Motor neuron (in vitro differentiated cells): ENCODE data around the gene PFN3. TPM values are rescaled to one million over a fixed set of nuclear protein-coding genes. Genes with fewer than 3 reads are reported as not detected.

Source experiments
- ATAC-seq, 8 experiments: fragments of 200-7000 bp; cut with Tn5 transposase; replicated peaks in 6 of 8; 2 replicates each; pipeline ENCODE4 v1.8.0; 2021; ENCODE audit warnings: mild to moderate bottlenecking in 8 of 8, moderate library complexity in 8 of 8
- H3K27ac ChIP-seq, 2 donors: fragments of 250-450 bp; sonication (Bioruptor Pico); 2 replicates each; pipeline ENCODE4 v1.9.0; 2021; ENCODE audit warnings: antibody characterized with exemption in 2 of 2, mild to moderate bottlenecking in 2 of 2, moderate library complexity in 1 of 2
- H3K4me1 ChIP-seq, 2 donors: fragments of 250-450 bp; sonication (Bioruptor Pico); replicated peaks in 1 of 2; 2 replicates each; pipeline ENCODE4 v1.6.1; 2021; ENCODE audit warnings: antibody characterized with exemption in 2 of 2, mild to moderate bottlenecking in 2 of 2, moderate library complexity in 1 of 2
- H3K4me3 ChIP-seq, 5 donors: fragments of 250-450 bp; sonication (Bioruptor Pico); 2 replicates each; pipeline ENCODE4 v1.9.0; 2021; ENCODE audit warnings: antibody characterized with exemption in 5 of 5, mild to moderate bottlenecking in 5 of 5, moderate library complexity in 4 of 5
- WGBS, 10 experiments: fragments of 450-650 bp; shearing (Covaris generic); methylation state at CpG; one replicate each; pipeline ENCODE4 v1.0.0; 2022; 5-methylcytosine and 5-hydroxymethylcytosine counted together
- in situ Hi-C, 9 experiments: fragments of 400-800 bp; cut with MboI; loops; one replicate each; pipeline ENCODE4 v1.15.0; 2021; ENCODE audit warnings: low sequenced_read_pairs in 9 of 9, low pct_unique_long_range_greater_than_20kb in 2 of 9; ENCODE audit not compliant: unreplicated experiment in 9 of 9
- total RNA-seq, 8 experiments: library from RNA; unstranded; fragments of 300-600 nt; gene quantifications; 2 replicates each; pipeline versions ENCODE4 v1.2.3 to v1.2.4, GENCODE V29; 2022

Gene PFN3
- total RNA-seq, 8 experiments from 2014 or later: 0.92 TPM; not detected in 7

DNA sequence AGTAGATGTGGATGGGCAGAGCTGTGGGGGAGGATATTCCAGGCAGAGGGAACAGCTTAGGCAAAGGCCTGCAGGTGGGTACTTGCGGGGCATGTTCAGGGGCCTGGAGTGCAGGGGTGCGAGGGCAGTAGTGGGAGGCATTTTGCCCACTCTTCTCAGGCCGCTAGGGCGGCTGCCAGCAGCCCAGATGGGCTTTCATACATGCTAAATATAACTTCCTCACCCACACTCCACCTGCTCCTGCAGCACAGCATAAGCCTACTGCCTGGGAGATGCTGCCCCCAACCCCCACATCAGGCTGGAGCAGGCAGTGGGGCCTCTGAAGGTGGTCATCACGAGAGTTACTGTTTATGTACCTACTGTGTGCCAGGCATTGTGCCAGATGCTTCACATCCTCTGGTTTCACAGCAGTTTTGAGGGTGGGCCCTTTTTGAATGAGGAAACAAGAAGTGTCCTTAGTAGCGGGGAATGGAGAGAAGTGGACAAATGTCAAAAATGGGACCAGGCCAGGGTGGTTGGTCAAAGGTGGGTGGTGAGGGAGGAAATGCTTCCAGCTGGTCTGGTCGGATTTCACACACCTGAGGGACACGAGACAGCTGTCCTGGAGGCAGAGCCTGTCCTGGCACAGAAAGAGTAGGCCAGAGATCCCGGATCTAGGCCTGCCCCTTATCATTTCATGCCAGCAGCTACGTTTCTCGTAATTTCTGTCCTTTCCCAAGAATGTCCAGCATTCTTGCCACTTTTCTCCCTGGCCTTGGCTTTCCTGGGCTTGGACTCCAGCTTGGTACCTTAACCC, 30.6 kb downstream of the PFN3 start:
- Histone ChIP-seq H3K27ac (no peak overlapping the region), H3K4me3 (no peak overlapping the region), H3K4me1 (peaks cover 16 to 21% of the 10 kb centered on the region in 2 donors)
- in situ Hi-C loops: no loop called here
- no peak for ATAC-seq
- 49 to 100% (median 94%) methylated on average over 1 to 8 of the region's 11 CpGs; no CpG with 5 or more reads in 4 of the 10 experiments for WGBS, 10 experiments

DNA sequence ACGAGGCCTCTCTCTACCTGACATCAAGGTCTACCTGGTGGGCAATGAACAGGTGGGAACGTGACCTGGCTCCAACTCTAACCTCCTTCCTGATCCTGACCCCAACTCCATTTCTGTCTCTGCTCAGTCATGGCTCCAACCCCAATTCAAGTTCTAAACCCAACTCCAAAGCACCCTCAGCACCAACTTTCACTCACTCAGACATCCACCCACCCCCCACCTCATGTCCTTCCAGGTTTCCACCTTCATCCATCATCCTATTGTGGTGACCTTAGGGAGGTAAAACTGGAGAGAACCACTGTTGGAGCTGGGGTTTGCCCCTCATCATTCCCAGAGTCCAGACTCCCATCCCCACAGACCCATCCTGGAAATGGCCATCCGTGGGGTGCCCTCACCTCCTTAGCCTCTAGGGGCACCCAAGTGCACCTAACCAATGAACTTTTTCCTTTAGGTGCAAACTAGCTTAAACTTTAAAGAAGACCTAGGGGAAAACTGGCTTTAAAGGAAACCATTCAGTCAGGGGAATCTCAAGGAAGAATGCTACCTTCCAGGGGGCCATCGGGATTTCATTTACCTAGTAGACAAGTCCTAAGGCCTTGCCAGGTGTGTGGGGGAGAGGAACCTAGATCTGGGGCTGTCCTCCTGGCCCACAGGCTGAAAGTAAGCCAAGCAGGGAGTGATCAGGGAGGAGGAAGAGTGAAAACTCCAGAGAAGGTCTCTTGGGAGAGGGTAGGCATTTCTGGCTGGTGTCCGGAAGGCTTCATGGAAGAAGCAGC, 31.4 kb downstream of the PFN3 start:
- WGBS, 10 experiments: 20 to 100% (median 70%) methylated on average over 1 to 3 of the region's 5 CpGs; no CpG with 5 or more reads in 4 of the 10 experiments
- peaks cover 16 to 21% of the 10 kb centered on the region in 2 donors for H3K4me1 ChIP-seq
- no peak overlapping the region for H3K27ac ChIP-seq
- H3K4me3 ChIP-seq: no peak overlapping the region
- in situ Hi-C loops: no loop called here
- no peak for ATAC-seq

DNA sequence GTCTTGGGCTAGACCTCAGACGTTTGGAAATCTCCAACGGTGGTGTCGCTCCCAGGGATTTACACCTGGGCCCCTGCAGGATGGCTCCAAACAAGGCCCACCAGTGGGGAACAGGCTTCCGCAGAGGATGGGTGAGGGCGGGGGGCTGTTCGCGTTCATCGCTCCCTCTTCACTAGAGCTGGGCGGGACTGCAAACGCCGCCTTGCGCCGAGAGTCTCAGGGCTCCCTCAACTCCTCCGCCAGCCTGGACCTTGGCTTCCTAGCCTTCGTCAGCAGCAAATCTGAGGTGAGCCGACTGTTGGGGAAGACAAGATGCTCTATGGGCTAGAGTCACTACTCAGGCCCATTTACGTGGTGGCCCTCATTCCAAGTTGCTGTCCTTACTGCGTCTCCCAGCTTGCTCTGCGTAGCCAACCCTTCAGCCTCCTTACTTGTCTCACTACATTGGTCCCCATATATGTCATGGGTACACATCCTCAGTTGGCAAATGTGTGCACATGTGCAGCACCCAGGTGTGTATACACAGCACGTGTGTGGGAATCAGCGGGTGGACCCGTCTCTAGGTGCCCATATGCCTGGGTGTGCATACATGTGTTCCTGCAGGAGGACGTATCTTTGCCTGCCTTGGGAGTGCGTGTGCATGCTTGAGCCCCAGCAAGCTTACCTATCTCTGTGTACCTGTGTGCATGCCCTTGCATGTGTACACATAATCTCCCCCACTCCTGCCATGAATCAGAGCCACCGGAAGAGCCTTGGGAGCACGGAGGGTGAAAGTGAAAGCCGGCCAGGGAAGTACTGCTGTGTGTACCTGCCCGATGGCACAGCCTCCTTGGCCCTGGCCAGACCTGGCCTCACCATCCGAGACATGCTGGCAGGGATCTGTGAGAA, 32.2 kb downstream of the PFN3 start:
- peaks cover 16 to 21% of the 10 kb centered on the region in 2 donors for H3K4me1 ChIP-seq
- H3K27ac ChIP-seq: no peak overlapping the region
- 80 to 100% (median 93%) methylated on average over 1 to 14 of the region's 29 CpGs; no CpG with 5 or more reads in 4 of the 10 experiments for WGBS, 10 experiments
- in situ Hi-C loops: no loop called here
- H3K4me3 ChIP-seq: no peak overlapping the region
- ATAC-seq: no peak

DNA sequence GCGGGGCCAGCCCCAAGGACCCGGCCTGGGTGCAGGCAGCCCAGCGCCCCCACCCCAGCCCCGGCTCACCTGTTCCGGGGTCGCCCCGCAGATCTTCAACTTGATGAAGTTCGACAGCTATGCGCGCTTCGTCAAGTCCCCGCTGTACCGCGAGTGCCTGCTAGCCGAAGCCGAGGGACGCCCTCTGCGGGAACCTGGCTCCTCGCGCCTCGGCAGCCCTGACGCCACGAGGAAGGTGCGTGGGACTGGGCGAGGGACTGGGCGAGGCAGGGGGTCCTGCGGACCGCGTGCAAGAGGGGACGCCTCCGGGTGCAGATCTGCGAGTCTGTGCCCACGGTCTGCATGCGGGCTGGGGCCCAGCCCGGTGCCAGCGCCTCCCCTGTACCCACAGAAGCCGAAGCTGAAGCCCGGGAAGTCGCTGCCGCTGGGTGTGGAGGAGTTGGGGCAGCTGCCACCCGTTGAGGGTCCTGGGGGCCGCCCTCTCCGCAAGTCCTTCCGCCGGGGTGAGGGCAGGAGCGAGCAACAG, 33.1 kb downstream of the PFN3 start:
- H3K27ac ChIP-seq: no peak overlapping the region
- ATAC-seq: peak in 4 of 8 experiments; percentile 2 to 21 (median 16)
- H3K4me1 ChIP-seq: peaks cover 16 to 25% of the 10 kb centered on the region in 2 donors
- in situ Hi-C loops: no loop called here
- WGBS, 10 experiments: no CpG with 5 or more reads among the region's 46 CpGs
- peak overlapping the region; percentile 16 to 37 (median 23) for H3K4me3 ChIP-seq

DNA sequence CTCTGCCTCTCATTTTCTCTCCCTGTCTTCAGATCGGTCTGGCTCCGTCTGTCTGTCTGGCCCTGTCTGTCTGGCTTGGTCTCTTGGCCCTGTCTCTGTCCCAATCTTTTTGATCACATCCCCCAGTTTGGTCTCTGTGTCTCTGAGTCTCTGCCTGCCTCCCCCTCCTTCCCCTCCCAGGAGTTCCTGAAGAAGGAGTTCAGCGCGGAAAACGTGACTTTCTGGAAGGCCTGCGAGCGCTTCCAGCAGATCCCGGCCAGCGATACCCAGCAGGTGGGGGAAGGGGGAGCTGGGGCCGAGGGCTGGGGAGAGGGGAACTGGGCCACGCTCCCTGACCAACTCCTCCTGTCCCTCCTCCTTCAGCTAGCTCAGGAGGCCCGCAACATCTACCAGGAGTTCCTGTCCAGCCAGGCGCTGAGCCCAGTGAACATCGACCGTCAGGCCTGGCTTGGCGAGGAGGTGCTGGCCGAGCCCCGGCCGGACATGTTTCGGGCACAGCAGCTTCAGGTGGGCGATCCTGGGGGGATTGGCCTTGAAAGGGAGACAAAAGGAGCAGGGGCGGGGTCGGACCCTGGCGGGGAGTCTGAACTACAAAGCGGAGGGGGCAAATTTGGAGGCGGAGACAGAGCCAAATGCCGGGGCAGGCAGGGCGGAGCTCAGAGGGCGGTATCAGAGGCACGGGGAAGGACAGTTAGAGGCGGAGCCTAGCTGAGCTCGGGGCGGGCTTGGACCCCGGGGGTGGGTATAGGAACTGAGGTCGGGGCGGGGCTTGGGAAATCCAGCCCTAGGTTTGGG, 33.7 kb downstream of the PFN3 start:
- H3K4me3 ChIP-seq: peak overlapping the region; percentile 16 to 37 (median 23)
- H3K27ac ChIP-seq: peak overlapping the region; percentile 40 to 58
- ATAC-seq: peak; percentile 73 to 84 (median 78)
- WGBS, 10 experiments: 0 to 25% (median 20%) methylated on average over 2 of the region's 36 CpGs; no CpG with 5 or more reads in 7 of the 10 experiments
- in situ Hi-C loops: no loop called here
- peaks cover 16 to 25% of the 10 kb centered on the region in 2 donors for H3K4me1 ChIP-seq

DNA sequence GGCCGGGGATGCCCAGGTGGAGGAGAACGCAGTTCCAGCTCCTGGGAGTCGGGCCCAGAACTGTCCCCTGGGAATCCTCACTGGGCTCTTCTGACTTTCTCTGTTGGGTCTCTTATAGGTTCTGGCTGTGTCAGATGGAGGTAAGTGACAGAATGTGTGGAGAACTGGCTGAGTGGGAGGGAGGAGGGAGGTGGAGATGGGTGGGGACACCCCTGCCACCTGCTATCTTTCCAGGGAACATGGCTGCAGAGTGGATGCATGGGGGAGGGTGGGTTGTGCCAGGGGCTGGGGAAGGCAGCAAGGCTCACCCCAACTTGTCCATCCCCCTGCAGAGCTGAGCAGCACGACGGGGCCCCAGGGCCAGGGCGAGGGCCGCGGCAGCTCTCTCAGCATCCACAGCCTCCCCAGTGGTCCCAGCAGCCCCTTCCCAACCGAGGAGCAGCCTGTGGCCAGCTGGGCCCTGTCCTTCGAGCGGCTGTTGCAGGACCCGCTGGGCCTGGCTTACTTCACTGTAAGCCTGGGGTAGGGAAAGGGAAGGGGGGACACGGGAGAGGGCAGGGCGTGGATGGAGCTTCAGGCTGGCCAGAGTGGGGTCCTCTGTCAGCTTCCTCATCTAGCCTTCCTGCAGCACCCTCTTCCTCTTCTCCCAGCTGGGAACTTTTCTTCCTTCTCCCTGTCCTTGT, 34.5 kb downstream of the PFN3 start:
- no peak for ATAC-seq
- peaks cover 12 to 17% of the 10 kb centered on the region in 2 donors for H3K4me1 ChIP-seq
- in situ Hi-C loops: no loop called here
- no peak overlapping the region for H3K4me3 ChIP-seq
- 40 to 100% (median 80%) methylated on average over 1 of the region's 14 CpGs; no CpG with 5 or more reads in 7 of the 10 experiments for WGBS, 10 experiments
- peak overlapping the region in 1 of 2 donors; percentile 58 for H3K27ac ChIP-seq

DNA sequence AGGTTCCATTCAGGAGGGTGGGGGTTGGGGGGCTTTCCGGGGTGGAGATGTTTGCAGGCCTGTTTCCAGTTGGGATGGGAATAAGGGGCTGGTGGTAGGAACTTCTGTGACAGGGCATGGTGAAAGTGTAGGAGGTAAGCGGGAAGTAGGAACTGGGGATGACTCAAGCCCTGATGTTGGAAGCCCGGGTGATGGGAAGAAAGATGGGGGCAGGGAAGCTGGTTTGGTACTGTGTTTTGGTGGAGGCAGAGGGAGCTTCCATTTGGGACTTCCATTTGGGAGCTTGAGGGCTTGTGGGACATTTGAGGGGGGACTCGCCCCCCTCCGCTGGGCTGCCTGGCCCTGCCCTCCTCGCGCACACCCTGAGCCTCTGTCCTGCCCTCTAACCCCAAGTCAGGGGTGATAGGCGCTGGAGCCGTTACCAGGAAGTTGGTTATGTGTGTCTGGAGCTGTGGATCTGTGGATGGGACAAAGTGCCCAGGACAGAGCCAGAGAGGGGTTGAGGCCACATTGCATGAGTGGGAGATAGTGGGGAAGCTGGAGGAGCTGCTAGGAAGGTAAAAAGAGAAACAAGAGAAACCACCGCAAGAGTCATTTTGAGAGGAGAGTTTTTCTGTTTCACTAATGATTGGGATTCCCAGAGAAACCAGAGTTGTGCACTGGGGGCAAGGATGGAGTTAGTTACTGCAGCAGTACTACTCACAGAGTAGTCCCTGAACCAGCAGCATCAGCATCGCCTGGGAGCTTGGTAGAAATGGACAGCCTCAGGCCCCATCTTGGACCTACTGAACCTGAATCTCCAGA, 36.1 kb downstream of the PFN3 start:
- ATAC-seq: no peak
- H3K4me3 ChIP-seq: no peak overlapping the region
- 40 to 100% (median 92%) methylated on average over 1 to 7 of the region's 11 CpGs; no CpG with 5 or more reads in 3 of the 10 experiments for WGBS, 10 experiments
- H3K27ac ChIP-seq: no peak overlapping the region
- in situ Hi-C loops: no loop called here
- H3K4me1 ChIP-seq: peaks cover 12 to 17% of the 10 kb centered on the region in 2 donors

DNA sequence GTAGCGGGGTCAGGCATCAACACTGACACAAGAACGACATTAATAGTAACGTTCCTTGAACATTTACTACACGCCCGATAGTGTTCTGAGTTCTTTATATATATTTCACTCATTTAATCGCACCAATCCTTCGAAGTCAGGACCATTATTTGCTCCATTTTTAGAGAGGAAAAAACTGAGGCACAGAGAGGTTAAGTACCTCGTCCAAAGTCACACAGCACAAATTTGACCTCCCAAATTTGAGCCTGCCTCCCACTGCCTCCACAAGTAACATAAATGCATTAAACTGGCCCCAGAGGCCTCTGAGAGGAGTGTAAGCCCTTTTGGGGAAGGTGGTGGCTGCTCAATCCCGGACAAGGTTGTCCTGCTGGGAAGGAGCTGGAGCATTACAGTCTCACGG, 36.9 kb downstream of the PFN3 start:
- Histone ChIP-seq H3K4me3 (peak overlapping the region in 1 of 5 donors; percentile 28), H3K27ac (no peak overlapping the region), H3K4me1 (peaks cover 12 to 17% of the 10 kb centered on the region in 2 donors)
- ATAC-seq: no peak
- in situ Hi-C loops: no loop called here
- 10 to 60% (median 21%) methylated on average over 1 to 10 of the region's 10 CpGs for WGBS, 10 experiments

DNA sequence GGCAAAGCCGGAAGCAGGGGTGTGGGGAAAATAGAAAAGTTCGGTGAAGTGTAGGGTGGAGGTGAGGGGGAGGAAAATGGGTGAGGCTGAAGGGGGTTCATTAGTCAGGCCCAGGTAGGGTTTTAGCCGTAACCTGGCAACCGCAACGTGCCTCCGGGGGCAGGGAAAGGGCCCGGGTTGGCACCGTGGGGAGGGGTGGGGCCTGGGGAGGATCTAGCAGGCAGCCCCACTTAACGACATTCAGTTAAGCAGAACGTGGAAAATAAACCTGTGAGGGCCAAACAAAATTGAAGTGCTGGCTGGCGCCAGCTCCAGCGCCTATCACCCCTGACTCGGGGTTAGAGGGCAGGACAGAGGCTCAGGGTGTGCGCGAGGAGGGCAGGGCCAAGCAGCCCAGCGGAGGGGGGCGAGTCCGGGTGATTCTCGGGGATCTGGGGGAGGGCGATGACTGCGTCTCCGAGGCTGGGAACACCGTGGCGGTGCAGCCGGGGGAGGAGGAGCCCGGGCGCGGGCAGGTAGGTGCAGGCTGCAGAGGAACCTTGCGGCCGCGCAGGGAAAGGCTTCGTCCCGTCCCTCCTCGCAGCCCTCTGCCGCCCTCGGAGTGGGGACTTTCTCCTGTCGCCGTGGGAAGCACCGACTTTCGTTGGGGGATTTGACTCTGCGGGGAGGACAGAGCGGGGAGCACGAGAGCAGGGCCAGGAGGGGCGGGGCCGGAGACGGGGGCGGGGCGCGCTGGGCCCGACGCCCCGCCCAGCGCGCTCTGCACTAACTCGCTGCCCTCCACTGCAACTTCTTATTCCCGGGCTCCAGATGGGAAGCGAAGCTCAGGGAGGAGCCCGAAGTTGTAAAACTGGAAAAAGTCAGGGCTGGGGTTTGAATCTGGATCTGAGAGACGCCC, 37.6 kb downstream of the PFN3 start:
- Histone ChIP-seq H3K4me1 (peaks cover 12 to 20% of the 10 kb centered on the region in 2 donors), H3K27ac (no peak overlapping the region), H3K4me3 (peak overlapping the region in 3 of 5 donors; percentile 9 to 28 (median 18))
- 0 to 33% (median 8%) methylated on average over 3 to 13 of the region's 59 CpGs; no CpG with 5 or more reads in 7 of the 10 experiments for WGBS, 10 experiments
- peak in 7 of 8 experiments; percentile 13 to 60 (median 19) for ATAC-seq
- in situ Hi-C loops: no loop called here

DNA sequence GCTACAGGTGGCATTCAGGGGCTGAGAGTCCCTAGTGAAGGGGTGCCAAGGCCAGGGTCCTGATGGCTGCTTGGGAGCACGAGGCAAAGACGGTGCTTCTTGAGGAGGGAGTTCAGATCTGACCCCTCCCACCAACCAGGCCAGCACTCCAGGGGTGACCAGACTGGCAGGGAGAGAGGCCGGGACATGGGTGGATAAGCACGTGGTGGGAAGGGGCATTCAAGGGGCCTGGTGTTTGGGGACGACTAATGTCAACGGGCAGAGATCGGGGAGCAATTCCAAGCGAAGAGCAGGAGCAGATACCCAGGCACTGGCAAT, 38.2 kb downstream of the PFN3 start:
- WGBS, 10 experiments: 17 to 100% (median 80%) methylated on average over 1 to 3 of the region's 8 CpGs; no CpG with 5 or more reads in 5 of the 10 experiments
- in situ Hi-C loops: no loop called here
- Histone ChIP-seq H3K27ac (no peak overlapping the region), H3K4me3 (no peak overlapping the region), H3K4me1 (peaks cover 7 to 14% of the 10 kb centered on the region in 2 donors)
- ATAC-seq: no peak
